Panc1 (cell line): Measurements from ENCODE around the gene PLCH2. TPM values are rescaled to one million over a fixed set of nuclear protein-coding genes. Genes with fewer than 3 reads are reported as not detected.

Experiments
- ATAC-seq: fragments of 200-7000 bp; cut with Tn5 transposase; 2 replicates; pipeline ENCODE4 v1.9.1; 2020; ENCODE audit warnings: mild to moderate bottlenecking, moderate library complexity
- BruUV-seq: library from RNA; stranded (reverse); fragments of 400-500 nt; replicated peaks from 2 replicates; lab custom pipeline; 2021; lab: Mats Ljungman, UMichigan
- CTCF ChIA-PET: fragments of 300-600 bp; sonication (Branson Sonifier 250); formaldehyde crosslinking; loops from one replicate; lab custom pipeline; 2022; ENCODE audit warnings: antibody characterized with exemption; lab: Charles Lee
- POLR2A ChIA-PET: fragments of 300-600 bp; sonication (Branson Sonifier 250); formaldehyde crosslinking; loops from one replicate; lab custom pipeline; 2022; ENCODE audit warnings: antibody characterized with exemption; lab: Charles Lee
- DNase-seq: peaks from one replicate; pipeline ENCODE4 v3.0.0-alpha.2; 2010; ENCODE audit warnings: low read depth, low spot score
- H3K27ac ChIP-seq: 2 replicates; pipeline ENCODE4 v1.5.1; 2011; ENCODE audit warnings: mild to moderate bottlenecking, low read length, inconsistent platforms
- H3K27me3 ChIP-seq: fragments of 200-500 bp; sonication (Bioruptor generic); 2 replicates; pipeline ENCODE4 v1.6.0; 2014; ENCODE audit warnings: low read length, inconsistent platforms; ENCODE audit not compliant: control insufficient read depth, insufficient read depth
- H3K36me3 ChIP-seq: fragments of 200-500 bp; sonication (Bioruptor generic); 2 replicates; pipeline ENCODE4 v1.5.1; 2014; ENCODE audit warnings: inconsistent platforms, mild to moderate bottlenecking, low read length, moderate library complexity; ENCODE audit not compliant: control insufficient read depth, insufficient read depth
- H3K4me1 ChIP-seq: 2 replicates; pipeline ENCODE4 v1.5.1; 2011; ENCODE audit warnings: inconsistent platforms, mild to moderate bottlenecking, low read length, moderate library complexity; ENCODE audit not compliant: control insufficient read depth, insufficient read depth
- H3K4me3 ChIP-seq, 2 experiments: 2 replicates each; pipeline ENCODE4 v1.5.1; 2011 to 2012; ENCODE audit warnings: low read depth in 2 of 2, low read length in 2 of 2, mild to moderate bottlenecking in 2 of 2, inconsistent platforms in 1 of 2, moderate library complexity in 1 of 2
- H3K9me3 ChIP-seq: fragments of 200-500 bp; sonication (Bioruptor generic); 2 replicates; pipeline ENCODE4 v1.5.1; 2014; ENCODE audit warnings: low read depth, mild to moderate bottlenecking, inconsistent platforms, low read length, moderate library complexity; ENCODE audit not compliant: control insufficient read depth, insufficient read depth
- POLR2AphosphoS5 ChIP-seq: IDR thresholded peaks from 2 replicates; pipeline ENCODE4 v1.6.1; 2012; ENCODE audit warnings: mild to moderate bottlenecking, low read depth, low read length, moderate library complexity
- REST ChIP-seq, 2 experiments: IDR thresholded peaks; 2 replicates each; pipeline ENCODE4 v1.6.1; 2011 to 2012; ENCODE audit warnings: low read depth in 2 of 2, control low read depth in 1 of 2, low read length in 1 of 2, mild to moderate bottlenecking in 1 of 2, moderate library complexity in 1 of 2; ENCODE audit not compliant: insufficient read depth in 1 of 2
- SIN3A ChIP-seq: IDR thresholded peaks from 2 replicates; pipeline ENCODE4 v1.6.1; 2012; ENCODE audit warnings: low read depth, mild to moderate bottlenecking, low read length, moderate library complexity, borderline replicate concordance; ENCODE audit not compliant: insufficient read depth
- TCF7L2 ChIP-seq: IDR thresholded peaks from 2 replicates; pipeline ENCODE4 v1.6.1; 2011; ENCODE audit warnings: mild to moderate bottlenecking, low read depth, low read length, inconsistent platforms
- in situ Hi-C: cut with HindIII; loops from 2 replicates; pipeline ENCODE4 v1.10.0; 2016; ENCODE audit warnings: low sequenced_read_pairs, low pct_unique_long_range_greater_than_20kb
- intact Hi-C: fragments of 100-400 bp; cut with micrococcal nuclease; formaldehyde crosslinking; loops from one replicate; pipeline ENCODE4 v1.10.0; 2022; ENCODE audit not compliant: unreplicated experiment
- total RNA-seq: library from RNA; stranded (reverse); gene quantifications from one replicate; pipeline ENCODE4 v1.2.1, GENCODE V29; 2021; ENCODE audit not compliant: unreplicated experiment
- TF ChIP-seq, protein P1 (sequence below): fragments of 450-650 bp; IDR thresholded peaks from 2 replicates; pipeline ENCODE4 v1.5.1; 2017; ENCODE audit warnings: mild to moderate bottlenecking

PLCH2 gene
- total RNA-seq, 1 experiment from 2014 or later: 41.2 TPM

GRCh38 chr1:2426540-2426939, 49.5 kb upstream of the PLCH2 start:
- no peak overlapping the region for H3K4me3 ChIP-seq
- no TSS peak for BruUV-seq
- ChIA-PET POLR2A (no interaction called here), CTCF (no interaction called here)
- H3K36me3 ChIP-seq: no peaks in the 10 kb centered on the region
- intact Hi-C loops: no loop called here
- no peak for DNase-seq
- H3K9me3 ChIP-seq: no peaks in the 10 kb centered on the region; the same call in 1 of the 2 replicates
- no peaks in the 10 kb centered on the region for H3K27me3 ChIP-seq
- ATAC-seq: no peak
- TF ChIP-seq TCF7L2 (no peak), POLR2AphosphoS5 (no peak), SIN3A (no peak), REST (IDR thresholded peaks at IDR 0.05; ENCODE audit: insufficient read depth in 1 of 2, low read depth in 2 of 2, low read length in 1 of 2) (no peak)
- TF ChIP-seq, protein P1, sequence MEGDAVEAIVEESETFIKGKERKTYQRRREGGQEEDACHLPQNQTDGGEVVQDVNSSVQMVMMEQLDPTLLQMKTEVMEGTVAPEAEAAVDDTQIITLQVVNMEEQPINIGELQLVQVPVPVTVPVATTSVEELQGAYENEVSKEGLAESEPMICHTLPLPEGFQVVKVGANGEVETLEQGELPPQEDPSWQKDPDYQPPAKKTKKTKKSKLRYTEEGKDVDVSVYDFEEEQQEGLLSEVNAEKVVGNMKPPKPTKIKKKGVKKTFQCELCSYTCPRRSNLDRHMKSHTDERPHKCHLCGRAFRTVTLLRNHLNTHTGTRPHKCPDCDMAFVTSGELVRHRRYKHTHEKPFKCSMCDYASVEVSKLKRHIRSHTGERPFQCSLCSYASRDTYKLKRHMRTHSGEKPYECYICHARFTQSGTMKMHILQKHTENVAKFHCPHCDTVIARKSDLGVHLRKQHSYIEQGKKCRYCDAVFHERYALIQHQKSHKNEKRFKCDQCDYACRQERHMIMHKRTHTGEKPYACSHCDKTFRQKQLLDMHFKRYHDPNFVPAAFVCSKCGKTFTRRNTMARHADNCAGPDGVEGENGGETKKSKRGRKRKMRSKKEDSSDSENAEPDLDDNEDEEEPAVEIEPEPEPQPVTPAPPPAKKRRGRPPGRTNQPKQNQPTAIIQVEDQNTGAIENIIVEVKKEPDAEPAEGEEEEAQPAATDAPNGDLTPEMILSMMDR: no peak
- H3K4me1 ChIP-seq: no peaks in the 10 kb centered on the region
- H3K27ac ChIP-seq: no peak overlapping the region
- in situ Hi-C loops: no loop called here

GRCh38 chr1:2427051-2427450, 49.0 kb upstream of the PLCH2 start:
- no peaks in the 10 kb centered on the region for H3K36me3 ChIP-seq
- intact Hi-C loops (no loop called here), in situ Hi-C loops (no loop called here)
- no TSS peak for BruUV-seq
- peaks cover 3% of the 10 kb centered on the region; the same call in 1 of the 2 replicates for H3K4me1 ChIP-seq
- no peaks in the 10 kb centered on the region; the same call in 1 of the 2 replicates for H3K9me3 ChIP-seq
- TF ChIP-seq POLR2AphosphoS5: no peak
- no peak for TF ChIP-seq SIN3A
- TF ChIP-seq, protein P1: no peak
- TF ChIP-seq TCF7L2: no peak
- TF ChIP-seq REST (IDR thresholded peaks at IDR 0.05; ENCODE audit: insufficient read depth in 1 of 2, low read depth in 2 of 2, low read length in 1 of 2): no peak
- ATAC-seq: no peak
- ChIA-PET CTCF (no interaction called here), POLR2A (no interaction called here)
- no peak for DNase-seq
- no peak overlapping the region for H3K27ac ChIP-seq
- no peaks in the 10 kb centered on the region for H3K27me3 ChIP-seq
- no peak overlapping the region for H3K4me3 ChIP-seq
